DND-41 (cell line): ENCODE measurements around the gene LGR6.

Experiments used
- ATAC-seq: fragments of 200-7000 bp; cut with Tn5 transposase; 3 replicates; pipeline ENCODE4 v1.9.1; 2021; ENCODE audit warnings: low read depth; ENCODE audit not compliant: insufficient read depth
- DNase-seq: peaks from one replicate; pipeline ENCODE4 v3.0.0-alpha.2; 2020
- H2AFZ ChIP-seq: 2 replicates; pipeline ENCODE4 v1.6.0; 2012; ENCODE audit warnings: low read depth, low read length
- H3K27ac ChIP-seq: 2 replicates; pipeline ENCODE4 v1.5.1; 2012; ENCODE audit warnings: low read length, inconsistent platforms
- H3K27me3 ChIP-seq: fragments of 200-600 bp; sonication (generic); 2 replicates; pipeline ENCODE4 v1.6.0; 2012; ENCODE audit warnings: low read length, mild to moderate bottlenecking, inconsistent platforms; ENCODE audit not compliant: insufficient read depth, poor library complexity
- H3K36me3 ChIP-seq: 2 replicates; pipeline ENCODE4 v1.5.1; 2012; ENCODE audit warnings: low read length, inconsistent platforms; ENCODE audit not compliant: insufficient read depth
- H3K4me1 ChIP-seq: 2 replicates; pipeline ENCODE4 v1.5.1; 2012; ENCODE audit warnings: mild to moderate bottlenecking, low read length; ENCODE audit not compliant: insufficient read depth
- H3K4me2 ChIP-seq: 2 replicates; pipeline ENCODE4 v1.6.0; 2012; ENCODE audit warnings: mild to moderate bottlenecking, moderate library complexity, low read length, inconsistent platforms; ENCODE audit not compliant: insufficient read depth
- H3K4me3 ChIP-seq, 2 experiments: fragments of 200-600 bp in 1 of 2; shearing (Covaris generic) in 1 of 2; 2 replicates each; pipeline ENCODE4 v1.5.1; 2012 to 2016; ENCODE audit warnings: inconsistent platforms in 2 of 2, low read length in 2 of 2, mild to moderate bottlenecking in 2 of 2, low read depth in 1 of 2, moderate library complexity in 1 of 2
- H3K79me2 ChIP-seq: 2 replicates; pipeline ENCODE4 v1.6.0; 2012; ENCODE audit warnings: low read length, inconsistent platforms; ENCODE audit not compliant: insufficient read depth
- H3K9ac ChIP-seq: 2 replicates; pipeline ENCODE4 v1.6.0; 2012; ENCODE audit warnings: low read depth, mild to moderate bottlenecking, inconsistent platforms, low read length, moderate library complexity
- H3K9me3 ChIP-seq: 2 replicates; pipeline ENCODE4 v1.5.1; 2012; ENCODE audit warnings: low read length, moderate library complexity, mild to moderate bottlenecking, inconsistent platforms; ENCODE audit not compliant: insufficient read depth, severe bottlenecking
- H4K20me1 ChIP-seq: 2 replicates; pipeline ENCODE4 v1.6.0; 2012; ENCODE audit warnings: low read length; ENCODE audit not compliant: insufficient read depth
- EZH2 ChIP-seq: IDR thresholded peaks from 3 replicates; pipeline ENCODE4 v1.6.1; 2012; ENCODE audit warnings: borderline replicate concordance, low read depth, mild to moderate bottlenecking, moderate library complexity, low read length, inconsistent platforms; ENCODE audit not compliant: severe bottlenecking
- TF ChIP-seq, protein P1 (sequence below): IDR thresholded peaks from 2 replicates; pipeline ENCODE4 v1.5.1; 2012; ENCODE audit warnings: borderline replicate concordance, low read length, moderate library complexity, mild to moderate bottlenecking; ENCODE audit not compliant: poor library complexity, severe bottlenecking; ENCODE audit errors: extremely low read depth

The LGR6 gene

DNA sequence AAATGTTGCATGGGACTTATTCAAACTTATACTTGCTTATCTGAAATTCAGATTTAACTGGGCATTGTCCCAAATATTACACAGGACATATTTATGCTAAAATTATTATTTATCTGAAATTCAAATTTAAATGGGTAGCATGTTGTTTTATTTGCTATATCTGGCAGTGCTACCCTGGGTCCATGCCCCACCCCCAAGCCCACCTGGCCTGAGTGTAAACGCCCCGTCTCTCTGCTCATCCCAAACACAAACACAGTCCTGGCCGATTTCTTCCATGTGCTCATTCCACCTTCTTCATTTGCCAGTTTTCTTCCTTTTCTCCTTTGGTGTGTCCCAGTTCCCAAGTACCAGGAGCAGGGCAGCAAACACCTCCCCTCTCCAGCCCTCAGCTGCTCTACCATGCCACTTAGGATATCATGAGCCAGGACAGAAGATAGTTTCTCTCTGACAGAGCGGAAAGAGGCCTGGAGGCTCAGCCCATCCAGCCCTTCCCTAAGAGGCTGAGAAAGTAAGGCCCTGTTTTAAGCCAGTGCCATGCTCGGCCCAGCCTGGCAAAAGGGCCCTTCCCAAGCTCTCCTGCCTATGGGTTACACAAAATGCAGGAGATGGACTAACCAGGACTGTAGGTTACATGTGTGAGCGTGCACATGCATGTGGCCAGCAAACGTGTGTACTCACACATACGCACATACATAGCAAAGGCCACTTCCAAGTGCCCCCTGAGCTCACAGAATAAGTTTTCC lies 78.7 kb downstream of the LGR6 start:
- no peak for DNase-seq
- H3K9me3 ChIP-seq = no peaks in the 10 kb centered on the region
- no peak overlapping the region for H2AFZ ChIP-seq
- peaks cover 37% of the 10 kb centered on the region for H3K27me3 ChIP-seq
- H3K4me3 ChIP-seq = no peak overlapping the region
- no peaks in the 10 kb centered on the region for H3K79me2 ChIP-seq
- H3K4me1 ChIP-seq = no peaks in the 10 kb centered on the region
- no peak for ATAC-seq
- TF ChIP-seq, protein P1, sequence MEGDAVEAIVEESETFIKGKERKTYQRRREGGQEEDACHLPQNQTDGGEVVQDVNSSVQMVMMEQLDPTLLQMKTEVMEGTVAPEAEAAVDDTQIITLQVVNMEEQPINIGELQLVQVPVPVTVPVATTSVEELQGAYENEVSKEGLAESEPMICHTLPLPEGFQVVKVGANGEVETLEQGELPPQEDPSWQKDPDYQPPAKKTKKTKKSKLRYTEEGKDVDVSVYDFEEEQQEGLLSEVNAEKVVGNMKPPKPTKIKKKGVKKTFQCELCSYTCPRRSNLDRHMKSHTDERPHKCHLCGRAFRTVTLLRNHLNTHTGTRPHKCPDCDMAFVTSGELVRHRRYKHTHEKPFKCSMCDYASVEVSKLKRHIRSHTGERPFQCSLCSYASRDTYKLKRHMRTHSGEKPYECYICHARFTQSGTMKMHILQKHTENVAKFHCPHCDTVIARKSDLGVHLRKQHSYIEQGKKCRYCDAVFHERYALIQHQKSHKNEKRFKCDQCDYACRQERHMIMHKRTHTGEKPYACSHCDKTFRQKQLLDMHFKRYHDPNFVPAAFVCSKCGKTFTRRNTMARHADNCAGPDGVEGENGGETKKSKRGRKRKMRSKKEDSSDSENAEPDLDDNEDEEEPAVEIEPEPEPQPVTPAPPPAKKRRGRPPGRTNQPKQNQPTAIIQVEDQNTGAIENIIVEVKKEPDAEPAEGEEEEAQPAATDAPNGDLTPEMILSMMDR = no peak
- no peak for TF ChIP-seq EZH2
- H3K4me2 ChIP-seq = no peak overlapping the region
- no peak overlapping the region for H3K27ac ChIP-seq
- H3K9ac ChIP-seq = no peak overlapping the region
- no peaks in the 10 kb centered on the region for H3K36me3 ChIP-seq
- no peaks in the 10 kb centered on the region for H4K20me1 ChIP-seq

DNA sequence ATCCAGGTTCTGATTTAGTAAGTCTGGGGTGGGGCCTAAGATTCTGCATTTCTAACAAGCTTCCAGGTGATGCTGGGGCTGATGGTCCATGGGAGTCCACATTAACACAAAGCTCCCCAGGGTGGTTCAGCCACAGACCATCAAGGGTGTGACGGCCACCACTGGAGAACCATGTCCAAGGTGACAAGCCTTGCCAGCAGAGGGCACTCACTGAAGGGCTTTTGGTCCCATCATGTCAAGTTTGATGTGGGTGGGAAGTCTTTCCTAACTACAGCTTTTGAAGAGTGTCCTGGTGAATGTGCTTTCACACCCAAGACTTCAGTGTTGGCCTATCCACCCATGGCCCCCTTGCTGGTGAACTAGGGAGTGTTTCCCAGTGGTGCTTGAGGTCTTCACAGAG lies 81.0 kb downstream of the LGR6 start:
- Histone ChIP-seq H2AFZ (no peak overlapping the region), H3K4me2 (no peak overlapping the region), H3K9me3 (no peaks in the 10 kb centered on the region), H3K4me1 (no peaks in the 10 kb centered on the region), H3K4me3 (no peak overlapping the region), H3K27ac (no peak overlapping the region), H3K9ac (no peak overlapping the region), H3K79me2 (no peaks in the 10 kb centered on the region), H3K36me3 (no peaks in the 10 kb centered on the region), H4K20me1 (no peaks in the 10 kb centered on the region), H3K27me3 (peaks cover 14% of the 10 kb centered on the region)
- no peak for TF ChIP-seq EZH2
- TF ChIP-seq, protein P1 = peak; percentile 65
- peak; percentile 54; the same call in 2 of the 3 replicates for ATAC-seq
- peak; percentile 22 for DNase-seq

DNA sequence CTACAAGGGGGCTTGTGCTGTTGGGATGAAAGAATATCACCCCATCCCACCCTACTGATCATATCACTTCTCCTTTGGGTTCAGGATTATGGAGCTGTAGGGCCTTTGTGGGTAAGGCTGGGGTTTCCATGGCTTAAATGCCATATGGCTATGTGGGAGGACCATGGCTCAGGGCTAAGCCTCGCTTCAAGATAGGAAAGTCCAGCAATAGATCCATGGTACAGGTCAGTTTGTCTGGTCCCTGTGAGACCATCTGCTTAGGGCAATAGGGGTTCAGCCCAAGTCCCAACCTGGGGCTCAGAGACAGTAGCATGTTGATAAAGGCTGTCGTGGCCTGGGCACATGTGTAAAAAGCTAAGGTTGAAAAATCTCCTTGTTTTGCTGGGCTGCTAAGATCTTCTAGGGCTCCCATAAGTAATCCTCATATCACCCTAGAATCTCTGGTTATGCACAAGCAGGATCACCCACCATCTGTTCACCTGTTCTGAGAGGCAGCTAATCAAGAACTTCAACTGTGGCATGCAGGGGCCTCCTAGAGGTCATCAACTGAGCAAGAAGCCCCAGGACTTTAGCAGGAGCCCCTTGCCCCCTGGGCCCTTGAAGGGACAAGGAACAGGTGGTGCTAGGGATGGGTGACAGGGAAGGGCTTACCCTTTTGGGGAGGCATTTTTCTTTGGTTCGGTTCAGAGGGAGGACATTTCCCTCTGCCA lies 81.6 kb downstream of the LGR6 start:
- no peak for DNase-seq
- no peak overlapping the region for H3K9ac ChIP-seq
- H3K27ac ChIP-seq = no peak overlapping the region
- H3K4me1 ChIP-seq = no peaks in the 10 kb centered on the region
- H3K9me3 ChIP-seq = no peaks in the 10 kb centered on the region
- peaks cover 11% of the 10 kb centered on the region for H3K27me3 ChIP-seq
- TF ChIP-seq, protein P1 = no peak
- no peak for TF ChIP-seq EZH2
- no peak overlapping the region for H3K4me2 ChIP-seq
- H3K36me3 ChIP-seq = no peaks in the 10 kb centered on the region
- no peak overlapping the region for H3K4me3 ChIP-seq
- H3K79me2 ChIP-seq = no peaks in the 10 kb centered on the region
- H4K20me1 ChIP-seq = no peaks in the 10 kb centered on the region
- no peak for ATAC-seq
- H2AFZ ChIP-seq = no peak overlapping the region
